GM21515 (cell line): ENCODE measurements around the gene CDK13.
"Not testable (repeated sequence)": the region's sequence is repeated elsewhere in the genome, so short reads cannot be mapped to it uniquely, and the experiment has no call there.

Source experiments
- ATAC-seq: cut with Tn5 transposase; IDR thresholded peaks from one replicate; pipeline ENCODE4 v1.9.1; 2021; ENCODE audit not compliant: unreplicated experiment

CDK13 gene

GRCh38 chr7:40095695-40096327, 145.8 kb downstream of the CDK13 start:
- ATAC-seq = no peak

DNA sequence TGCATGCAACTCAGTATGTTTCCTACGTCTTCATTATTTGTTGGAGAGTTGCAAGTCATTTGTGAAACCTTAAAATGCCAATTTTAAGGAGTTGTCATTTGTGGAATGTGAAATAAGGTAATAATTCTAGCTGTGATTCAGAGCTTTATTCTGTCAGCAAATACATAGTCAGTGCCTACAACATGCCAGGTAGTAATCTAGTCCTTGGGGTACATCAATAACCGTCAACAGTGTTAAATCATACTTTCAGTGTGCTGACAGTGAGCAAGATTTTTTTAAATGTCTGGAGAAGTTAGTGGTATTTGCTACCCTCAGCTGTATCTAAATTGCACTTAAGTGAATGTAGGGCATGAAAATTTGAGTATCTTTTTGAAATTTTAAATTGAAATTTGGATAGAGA, 147.7 kb downstream of the CDK13 start:
- no peak for ATAC-seq

DNA sequence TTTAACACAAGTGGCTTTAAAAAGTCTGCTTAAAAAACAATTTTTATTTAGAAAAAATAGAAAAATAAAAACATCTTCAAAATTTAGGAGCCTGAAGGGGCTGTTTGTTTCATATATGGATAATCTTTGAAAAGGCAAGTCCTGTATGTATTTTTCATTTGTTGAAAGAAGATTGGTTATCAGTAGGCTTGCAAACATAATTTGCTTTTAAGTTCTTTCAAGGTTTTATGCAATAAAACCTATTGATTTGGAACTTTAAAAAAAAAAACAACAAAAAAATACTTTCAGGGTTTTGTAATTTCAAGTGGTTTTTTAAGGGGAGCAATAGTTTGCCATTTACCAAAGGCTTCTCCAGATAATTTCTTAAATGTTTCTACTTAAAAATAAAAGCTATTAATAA, 148.8 kb downstream of the CDK13 start:
- no peak for ATAC-seq

DNA sequence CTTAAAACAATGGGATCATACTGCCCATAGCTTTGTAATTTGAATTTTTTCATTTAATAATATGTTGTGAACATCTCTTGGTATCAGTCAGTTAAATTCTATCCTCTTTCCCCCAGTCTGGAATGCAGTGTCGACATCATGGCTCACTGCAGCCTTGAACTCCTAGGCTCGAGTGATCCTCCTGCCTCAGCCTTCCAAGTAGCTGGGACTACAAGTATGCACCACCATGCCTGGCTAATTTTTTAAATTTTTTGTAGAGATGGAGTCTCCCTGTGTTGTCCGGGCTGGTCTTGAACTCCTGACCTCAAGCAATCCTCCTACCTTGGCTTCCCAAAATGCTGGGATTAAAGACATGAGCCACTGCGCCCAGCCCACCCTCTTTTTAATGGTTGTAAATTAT, 149.8 kb downstream of the CDK13 start:
- no peak for ATAC-seq

DNA sequence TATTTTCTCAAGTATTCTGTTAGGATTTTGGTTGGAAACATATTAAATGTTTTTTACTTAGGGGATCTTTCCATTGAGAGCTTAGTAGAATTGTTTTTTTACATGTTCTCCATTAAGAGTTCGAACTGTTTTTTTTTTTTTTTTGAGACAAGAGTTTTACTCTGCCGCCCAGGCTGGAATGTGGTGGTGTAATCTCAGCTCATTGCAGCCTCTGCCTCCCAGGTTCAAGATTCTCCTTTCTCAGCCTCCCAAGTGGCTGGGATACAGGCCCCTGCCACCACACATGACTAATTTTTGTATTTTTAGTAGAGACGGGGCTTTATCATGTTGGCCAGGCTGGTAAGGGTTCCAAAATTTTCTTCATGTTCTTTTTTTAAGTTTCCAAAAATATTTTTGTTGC, 151.1 kb downstream of the CDK13 start:
- no peak for ATAC-seq

GRCh38 chr7:40102897-40103296, 152.8 kb downstream of the CDK13 start:
- no peak for ATAC-seq

DNA sequence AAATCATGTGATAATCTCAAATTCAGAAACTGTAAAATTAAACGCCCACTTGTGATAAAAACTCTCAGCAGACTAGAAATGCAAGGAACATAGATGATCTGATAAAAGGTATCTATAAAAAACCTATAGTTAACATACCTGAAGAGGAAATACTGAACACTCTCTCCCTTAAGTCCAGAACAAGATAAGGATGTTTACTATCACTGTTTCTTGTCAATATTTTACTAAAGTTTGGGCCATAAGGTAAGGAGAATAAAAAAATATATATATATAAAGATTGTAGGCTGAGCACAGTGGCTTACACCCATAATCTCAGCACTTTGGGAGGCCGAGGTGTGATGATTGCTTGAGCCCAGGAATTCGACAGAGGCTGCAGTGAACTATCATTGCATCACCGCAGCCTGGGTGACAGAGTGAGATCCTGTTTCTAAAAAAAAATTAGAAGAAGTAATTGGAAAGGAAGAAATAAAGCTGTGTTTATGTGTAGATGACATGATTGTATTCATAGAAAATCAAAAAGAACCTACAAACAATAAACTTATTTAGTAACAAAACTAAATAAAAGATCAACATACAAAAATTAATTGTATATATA, 155.9 kb downstream of the CDK13 start:
- ATAC-seq = no peak

DNA sequence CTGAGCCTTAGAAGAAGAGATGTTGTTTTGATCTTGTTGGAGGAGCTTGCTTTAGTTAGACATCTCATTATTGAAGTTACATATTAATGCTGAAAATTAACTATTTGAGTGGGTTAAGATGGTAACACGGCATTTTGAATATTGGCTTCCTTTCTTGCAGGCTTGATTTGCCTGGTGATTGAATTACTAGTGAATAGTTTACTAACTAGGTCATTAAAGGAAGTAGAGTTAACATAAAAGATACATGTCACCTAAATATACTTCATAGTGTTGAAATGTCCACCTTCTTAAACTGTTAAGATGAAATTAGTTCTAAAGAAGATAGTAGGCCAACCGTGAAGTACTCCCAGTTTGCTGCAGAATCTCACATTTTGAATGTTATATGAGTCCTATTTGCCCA, 165.9 kb downstream of the CDK13 start:
- ATAC-seq = no peak

- not testable (repeated sequence) for ATAC-seq
These were observed 167.1 kb downstream of the CDK13 start for GRCh38 chr7:40117199-40117598.

- not testable (repeated sequence) for ATAC-seq
These were observed 168.1 kb downstream of the CDK13 start for GRCh38 chr7:40118201-40118600.

GRCh38 chr7:40120020-40120419, 170.0 kb downstream of the CDK13 start:
- ATAC-seq = no peak

GRCh38 chr7:40122100-40122939, 172.3 kb downstream of the CDK13 start:
- ATAC-seq = not testable (repeated sequence)

GRCh38 chr7:40122940-40123254, 172.8 kb downstream of the CDK13 start:
- no peak for ATAC-seq

DNA sequence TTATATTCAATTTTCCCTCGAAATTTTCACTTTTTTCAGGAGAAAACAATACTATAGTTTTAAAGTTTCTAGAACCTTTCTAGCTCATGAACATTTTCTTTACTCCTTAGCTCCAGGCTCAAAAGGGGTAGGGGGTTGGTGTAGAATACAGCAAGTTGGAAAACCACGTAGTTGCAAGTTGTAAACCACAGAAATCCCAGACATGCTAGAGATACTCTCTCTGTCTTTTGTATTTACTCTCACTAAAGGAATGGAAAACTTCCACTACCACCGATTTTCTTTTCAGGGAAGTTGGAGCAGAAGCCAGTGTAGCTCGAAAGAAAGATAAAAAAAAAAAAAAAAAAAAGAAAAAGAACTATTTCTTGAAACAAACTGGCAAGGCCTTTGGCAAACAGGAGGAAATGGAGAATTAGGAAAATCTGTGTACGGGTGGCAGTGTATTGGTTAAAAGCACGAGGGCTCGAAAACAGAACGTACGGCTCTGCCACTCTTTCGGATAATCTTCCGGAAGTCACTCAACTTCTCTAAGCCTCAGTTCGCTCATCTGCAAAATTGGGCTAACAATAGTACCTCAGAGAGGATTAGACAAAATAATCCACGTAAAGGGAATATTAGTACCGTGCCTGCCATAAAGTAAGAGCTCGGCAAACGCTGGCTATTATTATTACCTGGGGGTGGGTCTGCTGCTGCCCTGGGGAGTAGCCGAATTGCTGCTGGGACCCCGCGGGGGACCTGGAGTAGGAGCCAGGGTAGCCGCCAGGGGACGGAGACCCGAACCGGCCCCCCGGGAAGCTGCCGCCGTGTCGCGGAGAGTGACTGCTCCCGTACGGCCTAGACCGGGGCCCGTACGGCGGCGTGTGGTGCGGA, 183.7 kb downstream of the CDK13 start:
- ATAC-seq = peak; percentile 19

DNA sequence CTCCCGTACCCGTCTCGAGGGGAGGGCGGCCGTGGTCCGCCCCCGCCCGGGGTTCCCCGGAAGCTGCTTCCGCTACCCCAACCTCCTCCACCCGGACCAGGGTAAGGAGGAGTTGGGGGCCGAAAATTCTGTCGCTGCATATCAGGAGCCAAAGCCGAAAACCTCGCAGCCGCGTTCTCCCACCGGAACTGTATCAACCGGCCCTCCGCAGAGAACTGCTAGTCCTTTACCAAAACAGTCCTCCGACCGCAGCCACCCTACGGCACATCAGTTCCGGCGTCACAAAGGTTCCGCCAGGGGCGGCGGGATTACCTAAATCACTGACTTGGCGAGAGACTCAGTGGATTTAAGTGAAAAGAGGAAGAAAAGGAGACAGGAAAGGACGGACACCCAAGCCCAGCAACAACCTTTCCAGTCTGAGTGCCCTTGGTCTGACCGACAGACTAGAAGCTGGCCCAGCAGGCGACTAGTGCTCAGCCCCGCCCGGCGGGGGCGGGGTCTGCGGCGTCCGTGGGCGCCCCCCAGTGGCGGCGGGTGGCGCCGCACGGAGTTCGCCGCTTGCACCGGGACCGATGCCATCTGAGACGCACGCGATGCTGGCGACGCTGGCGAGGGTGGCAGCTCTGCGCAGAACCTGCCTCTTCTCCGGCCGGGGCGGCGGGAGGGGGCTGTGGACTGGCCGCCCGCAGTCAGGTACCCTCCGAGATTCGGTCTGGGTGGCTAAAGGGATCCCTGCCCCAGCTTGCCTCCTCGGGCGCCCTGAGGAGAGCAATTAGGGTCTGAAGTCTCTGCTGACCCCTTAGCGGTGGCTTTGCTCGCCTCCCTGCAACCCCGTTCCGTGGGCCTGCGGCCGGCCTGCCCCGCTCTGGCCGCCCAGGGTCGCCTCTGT, 184.6 kb downstream of the CDK13 start, which contains the start of the genes MPLKIP and SUGCT:
TSS of gene MPLKIP (minus strand) at position 195 of the 889 bp plus-strand sequence. CDS start at position 140, 55 bp downstream.
TSS of gene SUGCT (plus strand) at position 578 of the 889 bp plus-strand sequence.
- ATAC-seq = peak; percentile 87

DNA sequence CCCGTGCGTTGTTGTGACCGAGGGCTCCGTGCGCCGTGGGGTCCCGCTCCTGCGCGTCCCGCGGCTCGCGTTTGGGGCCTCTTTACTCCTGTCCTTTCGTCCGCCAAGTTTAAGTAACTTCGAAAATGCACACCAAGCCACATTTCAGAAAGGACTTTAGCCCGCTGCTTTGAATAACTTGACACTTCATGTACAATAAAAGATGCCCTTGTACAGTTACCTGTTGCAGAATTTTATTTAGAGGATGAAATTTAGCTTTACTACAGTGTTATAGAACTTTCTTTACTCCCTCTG, 185.2 kb downstream of the CDK13 start:
- ATAC-seq = peak; percentile 4

DNA sequence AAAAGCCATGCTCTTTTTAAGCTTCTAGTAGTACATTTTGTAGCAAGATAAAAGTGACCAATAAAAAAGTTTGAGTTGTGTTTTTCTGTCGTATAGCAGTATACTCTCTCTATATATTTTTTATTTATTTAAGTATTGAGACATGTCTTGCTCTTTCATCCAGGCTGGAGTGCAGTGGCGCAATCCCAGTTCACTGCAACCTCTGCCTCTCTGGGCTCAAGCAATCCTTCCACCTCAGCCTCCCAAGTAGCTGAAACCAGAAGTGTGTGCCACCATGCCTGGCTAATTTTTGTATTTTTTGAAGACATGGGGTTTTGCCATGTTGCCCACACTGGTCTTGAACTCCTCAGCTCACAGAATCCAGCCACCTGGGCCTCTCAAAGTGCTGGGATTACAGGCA, 187.5 kb downstream of the CDK13 start:
- ATAC-seq = no peak

DNA sequence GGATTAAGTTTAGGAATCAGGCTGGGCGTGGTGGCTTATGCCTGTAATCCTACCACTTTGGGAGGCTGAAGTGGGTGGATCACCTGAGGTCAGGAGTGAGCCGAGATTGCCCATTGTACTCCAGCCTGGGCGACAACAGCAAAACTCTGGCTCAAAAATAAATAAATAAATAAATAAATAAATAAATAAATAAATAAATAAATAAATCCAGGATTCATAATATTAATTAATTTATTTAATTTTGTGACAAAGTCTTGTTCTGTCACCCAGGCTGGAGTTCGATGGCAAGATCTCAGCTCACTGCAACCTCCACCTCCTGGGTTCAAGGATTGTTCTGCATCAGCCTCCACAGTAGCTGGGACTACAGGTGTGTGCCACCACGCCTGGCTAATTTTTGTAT, 188.9 kb downstream of the CDK13 start:
- no peak for ATAC-seq

GRCh38 chr7:40139891-40140290, 189.8 kb downstream of the CDK13 start:
- not testable (repeated sequence) for ATAC-seq

DNA sequence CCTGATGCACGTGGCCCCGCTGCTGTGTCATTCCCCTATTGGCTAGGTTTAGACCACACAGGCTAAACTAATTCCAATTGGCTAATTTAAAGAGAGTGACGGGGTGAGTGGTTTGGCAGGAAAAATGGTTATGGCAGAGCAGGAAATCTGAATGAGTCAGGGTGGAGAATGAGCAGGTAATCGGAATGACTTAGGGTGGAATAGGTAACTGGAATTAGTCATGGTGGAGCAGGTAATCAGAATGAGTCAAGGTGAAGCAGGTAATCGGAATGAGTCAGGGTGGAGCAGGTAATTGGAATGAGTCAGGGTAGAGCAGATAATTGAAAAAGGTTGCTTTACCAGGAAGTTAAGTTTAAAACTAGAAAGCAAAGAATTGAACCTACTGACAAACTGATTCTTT, 191.9 kb downstream of the CDK13 start:
- not testable (repeated sequence) for ATAC-seq
